K562 (cell line): ENCODE results near the gene ENDOV.

ENCODE experiments used
- ATF1 ChIP-seq, 2 experiments: fragments of 450-650 bp in 1 of 2; IDR thresholded peaks; 2 replicates each; pipeline ENCODE4 v1.6.1; 2016; ENCODE audit warnings: missing compliant biosample characterization in 1 of 2, missing genetic modification characterization in 1 of 2
- CBX2 ChIP-seq: fragments of 200-600 bp; sonication (generic); IDR thresholded peaks from one replicate; pipeline ENCODE4 v1.6.1; 2012; ENCODE audit warnings: mild to moderate bottlenecking, low read length, inconsistent platforms; ENCODE audit not compliant: insufficient read depth, poor library complexity, severe bottlenecking
- HDAC8 ChIP-seq: fragments of 450-650 bp; IDR thresholded peaks from 2 replicates; pipeline ENCODE4 v1.6.1; 2016; ENCODE audit warnings: mild to moderate bottlenecking, missing genetic modification characterization, moderate library complexity, missing compliant biosample characterization
- JUN ChIP-seq, 2 experiments: sonication (generic) in 1 of 2; formaldehyde crosslinking in 1 of 2; IDR thresholded peaks; 2 replicates each; pipeline versions ENCODE4 v1.6.1 to v1.8.0; 2012 to 2022; ENCODE audit warnings: borderline replicate concordance in 2 of 2, mild to moderate bottlenecking in 2 of 2, improper control_type of control experiment in 1 of 2, low read depth in 1 of 2, low read length in 1 of 2, missing genetic modification reagents in 1 of 2
- NCOR1 ChIP-seq: fragments of 450-650 bp; IDR thresholded peaks from 2 replicates; pipeline ENCODE4 v1.6.1; 2016; ENCODE audit warnings: mild to moderate bottlenecking, moderate library complexity
- PHTF2 ChIP-seq: fragments of 250-450 bp; sonication (Bioruptor Pico); IDR thresholded peaks from 2 replicates; pipeline ENCODE4 v1.5.0; 2021; ENCODE audit warnings: mild to moderate bottlenecking
- POLR2AphosphoS5 ChIP-seq: IDR thresholded peaks from 2 replicates; pipeline ENCODE4 v1.6.1; 2011; ENCODE audit warnings: mild to moderate bottlenecking, low read depth, low read length, moderate library complexity; ENCODE audit not compliant: control insufficient read depth, insufficient read depth
- RBM15 ChIP-seq: fragments of 200-400 bp; formaldehyde crosslinking; IDR thresholded peaks from 2 replicates; pipeline ENCODE4 v1.6.1; 2018; ENCODE audit warnings: mild to moderate bottlenecking, low read length, moderate library complexity; ENCODE audit not compliant: insufficient read depth
- TCF3 ChIP-seq: sonication (generic); formaldehyde crosslinking; IDR thresholded peaks from 2 replicates; pipeline ENCODE4 v1.4.0; 2020; ENCODE audit warnings: mild to moderate bottlenecking, missing genetic modification reagents
- ZBTB34 ChIP-seq: fragments of 250-450 bp; sonication (Bioruptor Pico); IDR thresholded peaks from 2 replicates; pipeline ENCODE4 v1.8.0; 2021; ENCODE audit warnings: mild to moderate bottlenecking, moderate library complexity
- ZNF134 ChIP-seq: fragments of 250-450 bp; sonication (Bioruptor Pico); conservative IDR thresholded peaks from 2 replicates; pipeline ENCODE4 v1.4.0; 2020
- ZNF274 ChIP-seq: IDR thresholded peaks from 2 replicates; pipeline ENCODE4 v1.6.1; 2011; ENCODE audit warnings: low read depth, mild to moderate bottlenecking, low read length, moderate library complexity, borderline replicate concordance
- TF ChIP-seq, protein P1 (sequence below), 3 experiments: IDR thresholded peaks in 2 of 3; conservative IDR thresholded peaks in 1 of 3; 2 replicates each; pipeline ENCODE4 v1.5.1; 2011 to 2012; ENCODE audit warnings: low read length in 3 of 3, mild to moderate bottlenecking in 3 of 3, control low read depth in 2 of 3, improper control_type of control experiment in 1 of 3, inconsistent platforms in 1 of 3, low read depth in 1 of 3, mixed read lengths in 1 of 3, moderate library complexity in 1 of 3; ENCODE audit not compliant: insufficient read depth in 2 of 3
- TF ChIP-seq, protein P2 (sequence below), 2 experiments: fragments of 450-650 bp in 1 of 2; sonication (generic) in 1 of 2; formaldehyde crosslinking in 1 of 2; IDR thresholded peaks in 1 of 2; conservative IDR thresholded peaks in 1 of 2; 2 replicates each; pipeline versions ENCODE4 v1.6.1 to v1.8.1; 2016 to 2023; ENCODE audit warnings: mild to moderate bottlenecking in 2 of 2, moderate library complexity in 2 of 2, inconsistent platforms in 1 of 2, missing genetic modification reagents in 1 of 2

GRCh38 chr17:80470603-80471002, 55.6 kb downstream of the ENDOV start:
- TF ChIP-seq NCOR1, result no peak
- TF ChIP-seq POLR2AphosphoS5, result no peak
- no peak for TF ChIP-seq CBX2
- TF ChIP-seq ZBTB34 (CRISPR knock-in tag), result no peak
- TF ChIP-seq ATF1 (CRISPR knock-in tag; IDR thresholded peaks at IDR 0.05), result no peak
- TF ChIP-seq ATF1 (tag; IDR thresholded peaks at IDR 0.05), result no peak
- TF ChIP-seq HDAC8 (tag), result no peak
- TF ChIP-seq ZNF134 (CRISPR knock-in tag), result no peak
- TF ChIP-seq JUN (IDR thresholded peaks at IDR 0.05; ENCODE audit: borderline replicate concordance, low read depth, low read length), result no peak
- no peak for TF ChIP-seq JUN (CRISPR knock-in tag; IDR thresholded peaks at IDR 0.05; ENCODE audit: borderline replicate concordance)
- TF ChIP-seq ZNF274, result no peak
- TF ChIP-seq, protein P1, sequence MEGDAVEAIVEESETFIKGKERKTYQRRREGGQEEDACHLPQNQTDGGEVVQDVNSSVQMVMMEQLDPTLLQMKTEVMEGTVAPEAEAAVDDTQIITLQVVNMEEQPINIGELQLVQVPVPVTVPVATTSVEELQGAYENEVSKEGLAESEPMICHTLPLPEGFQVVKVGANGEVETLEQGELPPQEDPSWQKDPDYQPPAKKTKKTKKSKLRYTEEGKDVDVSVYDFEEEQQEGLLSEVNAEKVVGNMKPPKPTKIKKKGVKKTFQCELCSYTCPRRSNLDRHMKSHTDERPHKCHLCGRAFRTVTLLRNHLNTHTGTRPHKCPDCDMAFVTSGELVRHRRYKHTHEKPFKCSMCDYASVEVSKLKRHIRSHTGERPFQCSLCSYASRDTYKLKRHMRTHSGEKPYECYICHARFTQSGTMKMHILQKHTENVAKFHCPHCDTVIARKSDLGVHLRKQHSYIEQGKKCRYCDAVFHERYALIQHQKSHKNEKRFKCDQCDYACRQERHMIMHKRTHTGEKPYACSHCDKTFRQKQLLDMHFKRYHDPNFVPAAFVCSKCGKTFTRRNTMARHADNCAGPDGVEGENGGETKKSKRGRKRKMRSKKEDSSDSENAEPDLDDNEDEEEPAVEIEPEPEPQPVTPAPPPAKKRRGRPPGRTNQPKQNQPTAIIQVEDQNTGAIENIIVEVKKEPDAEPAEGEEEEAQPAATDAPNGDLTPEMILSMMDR (IDR thresholded peaks at IDR 0.05 in 2 of 3, conservative IDR thresholded peaks at IDR 0.05 in 1 of 3; ENCODE audit: insufficient read depth in 2 of 3, low read depth in 1 of 3, low read length in 3 of 3), result 0 out of 6 replicates have a peak, but pooled peaks of 1 of the 3 experiments have one; percentile 6
- no peak for TF ChIP-seq PHTF2 (CRISPR knock-in tag)
- TF ChIP-seq, protein P2, sequence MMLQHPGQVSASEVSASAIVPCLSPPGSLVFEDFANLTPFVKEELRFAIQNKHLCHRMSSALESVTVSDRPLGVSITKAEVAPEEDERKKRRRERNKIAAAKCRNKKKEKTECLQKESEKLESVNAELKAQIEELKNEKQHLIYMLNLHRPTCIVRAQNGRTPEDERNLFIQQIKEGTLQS (IDR thresholded peaks at IDR 0.05), result no peak
- TF ChIP-seq, protein P2 (CRISPR knock-in tag; conservative IDR thresholded peaks at IDR 0.05), result no peak
- TF ChIP-seq TCF3 (CRISPR knock-in tag), result no peak
- TF ChIP-seq RBM15, result no peak
